ENCODE data around the gene DOK7.
"Not testable (repeated sequence)": the region's sequence is repeated elsewhere in the genome, so short reads cannot be mapped to it uniquely, and the experiment has no call there.

Gene DOK7

GRCh38 chr4:3443750-3444309 lies 19.3 kb upstream of the DOK7 start:
- no peak for DNase-seq

GRCh38 chr4:3444351-3445110 lies 18.6 kb upstream of the DOK7 start:
- DNase-seq: no peak

- DNase-seq: no peak
Measured at GRCh38 chr4:3445111-3445820, 17.8 kb upstream of the DOK7 start.

GRCh38 chr4:3445829-3446545 lies 17.1 kb upstream of the DOK7 start:
- no peak for DNase-seq

GRCh38 chr4:3446631-3447320 lies 16.3 kb upstream of the DOK7 start:
- DNase-seq: no peak

- no peak for DNase-seq
Measured at GRCh38 chr4:3447431-3448395, 15.4 kb upstream of the DOK7 start.

- no peak for DNase-seq
Measured at GRCh38 chr4:3449047-3449573, 14.0 kb upstream of the DOK7 start.

- no peak for DNase-seq
Measured at GRCh38 chr4:3449574-3450534, 13.3 kb upstream of the DOK7 start.

GRCh38 chr4:3450643-3451042 lies 12.5 kb upstream of the DOK7 start:
- DNase-seq: no peak

- DNase-seq: no peak
Measured at GRCh38 chr4:3451956-3452355, 11.2 kb upstream of the DOK7 start.

- no peak for DNase-seq
Measured at GRCh38 chr4:3452376-3452775, 10.7 kb upstream of the DOK7 start.

- DNase-seq: not testable (repeated sequence)
Measured at GRCh38 chr4:3455596-3455995, 7.5 kb upstream of the DOK7 start.

GRCh38 chr4:3458371-3458770 lies 4.7 kb upstream of the DOK7 start:
- DNase-seq: no peak

GRCh38 chr4:3459156-3459555 lies 4.0 kb upstream of the DOK7 start:
- not testable (repeated sequence) for DNase-seq

- no peak for DNase-seq
Measured at GRCh38 chr4:3460926-3461325, 2.2 kb upstream of the DOK7 start.

GRCh38 chr4:3461515-3462291 lies 1.4 kb upstream of the DOK7 start:
- DNase-seq: peak; percentile 54

- DNase-seq: no peak
Measured at GRCh38 chr4:3462321-3462789, 751 bp upstream of the DOK7 start.

GRCh38 chr4:3463556-3464348 lies 646 bp downstream of the DOK7 start:
- DNase-seq: no peak
